SK-N-SH treated with all-trans-retinoic acid at 6 μM for 48 hours (cell line): ENCODE data around the gene ADAMTS2.

Experiments
- ARNTL ChIP-seq: fragments of 450-650 bp; formaldehyde crosslinking; IDR thresholded peaks from 2 replicates; pipeline ENCODE4 v1.5.0; 2020; ENCODE audit warnings: low read depth, mild to moderate bottlenecking, moderate library complexity, borderline replicate concordance
- CREB5 ChIP-seq: fragments of 250-450 bp; sonication (Bioruptor Pico); IDR thresholded peaks from 2 replicates; pipeline ENCODE4 v1.5.1; 2020; ENCODE audit warnings: low read depth, mild to moderate bottlenecking, moderate library complexity
- CSDC2 ChIP-seq: fragments of 250-450 bp; sonication (Bioruptor Pico); IDR thresholded peaks from 2 replicates; pipeline ENCODE4 v1.5.0; 2020; ENCODE audit warnings: mild to moderate bottlenecking, moderate library complexity
- CSRNP3 ChIP-seq: fragments of 250-450 bp; sonication (Bioruptor Pico); IDR thresholded peaks from 2 replicates; pipeline ENCODE4 v1.5.1; 2021; ENCODE audit warnings: mild to moderate bottlenecking, moderate library complexity
- ESRRG ChIP-seq: fragments of 250-450 bp; sonication (Bioruptor Pico); IDR thresholded peaks from 2 replicates; pipeline ENCODE4 v1.6.1; 2021; ENCODE audit warnings: mild to moderate bottlenecking
- PATZ1 ChIP-seq: fragments of 250-450 bp; sonication (Bioruptor Pico); IDR thresholded peaks from 2 replicates; pipeline ENCODE4 v1.8.0; 2020; ENCODE audit warnings: mild to moderate bottlenecking, moderate library complexity, borderline replicate concordance
- PPARA ChIP-seq: fragments of 250-450 bp; sonication (Bioruptor Pico); IDR thresholded peaks from 2 replicates; pipeline ENCODE4 v1.5.0; 2020; ENCODE audit warnings: mild to moderate bottlenecking, borderline replicate concordance
- RARB ChIP-seq: fragments of 250-450 bp; sonication (Bioruptor Pico); IDR thresholded peaks from 2 replicates; pipeline ENCODE4 v1.8.0; 2021; ENCODE audit warnings: mild to moderate bottlenecking, moderate library complexity
- SNAI2 ChIP-seq: fragments of 250-450 bp; sonication (Bioruptor Pico); IDR thresholded peaks from 2 replicates; pipeline ENCODE4 v1.5.0; 2020; ENCODE audit warnings: mild to moderate bottlenecking, moderate library complexity
- TCF4 ChIP-seq: fragments of 250-450 bp; sonication (Bioruptor Pico); IDR thresholded peaks from 2 replicates; pipeline ENCODE4 v1.8.0; 2021; ENCODE audit warnings: mild to moderate bottlenecking, moderate library complexity, borderline replicate concordance
- TSHZ2 ChIP-seq: fragments of 250-450 bp; sonication (Bioruptor Pico); IDR thresholded peaks from 2 replicates; pipeline ENCODE4 v1.5.0; 2020; ENCODE audit warnings: mild to moderate bottlenecking, moderate library complexity
- ZFP30 ChIP-seq: fragments of 450-650 bp; formaldehyde crosslinking; IDR thresholded peaks from 2 replicates; pipeline ENCODE4 v1.5.0; 2022; ENCODE audit warnings: mild to moderate bottlenecking, moderate library complexity
- ZNF8 ChIP-seq: fragments of 450-650 bp; formaldehyde crosslinking; IDR thresholded peaks from 2 replicates; pipeline ENCODE4 v1.5.0; 2020; ENCODE audit warnings: mild to moderate bottlenecking, moderate library complexity

- TF ChIP-seq ESRRG = no peak
- TF ChIP-seq TSHZ2 (CRISPR knock-in tag) = no peak
- no peak for TF ChIP-seq PATZ1 (CRISPR knock-in tag)
- no peak for TF ChIP-seq SNAI2 (CRISPR knock-in tag)
- no peak for TF ChIP-seq ZFP30 (CRISPR knock-in tag)
- no peak for TF ChIP-seq ARNTL (CRISPR knock-in tag)
- TF ChIP-seq CSRNP3 = no peak
- TF ChIP-seq PPARA (CRISPR knock-in tag) = no peak
- TF ChIP-seq CSDC2 (CRISPR knock-in tag) = no peak
- no peak for TF ChIP-seq CREB5 (CRISPR knock-in tag)
- no peak for TF ChIP-seq TCF4 (CRISPR knock-in tag)
- TF ChIP-seq RARB (CRISPR knock-in tag) = no peak
- TF ChIP-seq ZNF8 = no peak
Observed at GRCh38 chr5:179367491-179367890, 22.2 kb upstream of the ADAMTS2 start.
